GM12878 (cell line): ENCODE data around the gene PGAP3. TPM values are rescaled to one million over a fixed set of nuclear protein-coding genes. Genes with fewer than 3 reads are reported as not detected.

Experiments used
- ATAC-seq: fragments of 200-7000 bp; cut with Tn5 transposase; 3 replicates; pipeline ENCODE4 v1.9.1; 2020; ENCODE audit warnings: mild to moderate bottlenecking, moderate library complexity
- BruUV-seq: library from RNA; stranded (reverse); fragments of 400-500 nt; replicated peaks from 2 replicates; lab custom pipeline; 2021; lab: Mats Ljungman, UMichigan
- CTCF ChIA-PET: fragments of 300-600 bp; sonication (Branson Sonifier 250); formaldehyde crosslinking; extraction: SDS; loops from one replicate; lab custom pipeline; 2021; ENCODE audit warnings: inconsistent platforms; lab: Yijun Ruan, JAX
- POLR2A ChIA-PET: fragments of 350-600 bp; formaldehyde crosslinking; extraction: SDS; loops from one replicate; lab custom pipeline; 2021; ENCODE audit warnings: inconsistent platforms; lab: Charles Lee
- RAD21 ChIA-PET: fragments of 300-600 bp; sonication (Branson Sonifier 250); formaldehyde crosslinking; loops from one replicate; lab custom pipeline; 2023; ENCODE audit warnings: antibody characterized with exemption; ENCODE audit not compliant: unreplicated experiment; lab: Charles Lee
- SMC1A ChIA-PET: fragments of 300-600 bp; sonication (Branson Sonifier 250); formaldehyde crosslinking; loops from one replicate; lab custom pipeline; 2023; ENCODE audit not compliant: unreplicated experiment, uncharacterized antibody; lab: Charles Lee
- DNase-seq: peaks from one replicate; pipeline ENCODE4 v3.0.0-alpha.2; 2011; ENCODE audit warnings: low read depth, low spot score
- FAIRE-seq: peaks from 3 replicates; lab custom pipeline; 2011; peaks lifted over from hg19 to GRCh38; lab: Jason Lieb, UNC
- H2AFZ ChIP-seq: 2 replicates; pipeline ENCODE4 v1.6.0; 2011; ENCODE audit warnings: low read depth, low read length, control low read depth; ENCODE audit not compliant: control insufficient read depth
- H3K27ac ChIP-seq: 2 replicates; pipeline ENCODE4 v1.5.1; 2011; ENCODE audit warnings: control low read depth; ENCODE audit not compliant: control insufficient read depth, insufficient read depth
- H3K27me3 ChIP-seq, 2 experiments: replicated peaks in 1 of 2; 2 replicates each; pipeline versions ENCODE4 v1.6.0 to v1.6.1; 2011; ENCODE audit warnings: low read length in 1 of 2; ENCODE audit not compliant: control insufficient read depth in 2 of 2, insufficient read depth in 2 of 2
- H3K36me3 ChIP-seq, 2 experiments: 2 replicates each; pipeline ENCODE4 v1.5.1; 2011; ENCODE audit warnings: low read length in 1 of 2; ENCODE audit not compliant: control insufficient read depth in 2 of 2, insufficient read depth in 2 of 2
- H3K4me1 ChIP-seq: 2 replicates; pipeline ENCODE4 v1.6.1; 2011; ENCODE audit warnings: mild to moderate bottlenecking, low read length, moderate library complexity, mixed read lengths; ENCODE audit not compliant: control insufficient read depth, insufficient read depth
- H3K4me2 ChIP-seq: 2 replicates; pipeline ENCODE4 v1.6.0; 2011; ENCODE audit warnings: control low read depth; ENCODE audit not compliant: control insufficient read depth, insufficient read depth
- H3K4me3 ChIP-seq: fragments of 200-600 bp; sonication (generic); 2 replicates; pipeline ENCODE4 v1.5.1; 2016
- H3K79me2 ChIP-seq: 2 replicates; pipeline ENCODE4 v1.6.0; 2011; ENCODE audit warnings: low read length; ENCODE audit not compliant: control insufficient read depth, insufficient read depth
- H3K9ac ChIP-seq: 2 replicates; pipeline ENCODE4 v1.8.0; 2011; ENCODE audit warnings: low read length, control low read depth, mixed read lengths; ENCODE audit not compliant: control insufficient read depth, insufficient read depth
- H3K9me3 ChIP-seq: replicated peaks from 3 replicates; pipeline ENCODE4 v1.5.1; 2011; ENCODE audit warnings: mild to moderate bottlenecking, low read length; ENCODE audit not compliant: control insufficient read depth, insufficient read depth
- H4K20me1 ChIP-seq: 2 replicates; pipeline ENCODE4 v1.6.0; 2011; ENCODE audit not compliant: control insufficient read depth, insufficient read depth
- CREB1 ChIP-seq: IDR thresholded peaks from 2 replicates; pipeline ENCODE4 v1.6.1; 2012; ENCODE audit warnings: low read depth, mild to moderate bottlenecking, inconsistent platforms
- FOXM1 ChIP-seq: IDR thresholded peaks from 2 replicates; pipeline ENCODE4 v1.6.1; 2012; ENCODE audit warnings: low read depth, mild to moderate bottlenecking, inconsistent platforms, low read length, moderate library complexity
- HDAC2 ChIP-seq: fragments of 200-600 bp; sonication (generic); IDR thresholded peaks from 2 replicates; pipeline ENCODE4 v1.6.1; 2017
- IKZF2 ChIP-seq, 2 experiments: fragments of 450-650 bp; IDR thresholded peaks; 2 replicates each; pipeline ENCODE4 v1.6.1; 2017; ENCODE audit warnings: mild to moderate bottlenecking in 2 of 2, moderate library complexity in 2 of 2
- JUND ChIP-seq: IDR thresholded peaks from 2 replicates; pipeline ENCODE4 v1.6.1; 2012; ENCODE audit warnings: low read depth, mild to moderate bottlenecking, low read length, improper control_type of control experiment, moderate library complexity
- KDM1A ChIP-seq: fragments of 200-600 bp; sonication (generic); IDR thresholded peaks from 2 replicates; pipeline ENCODE4 v1.6.1; 2016; ENCODE audit warnings: borderline replicate concordance
- MTA2 ChIP-seq: fragments of 450-650 bp; IDR thresholded peaks from 2 replicates; pipeline ENCODE4 v1.6.1; 2016; ENCODE audit warnings: low read depth, mild to moderate bottlenecking, moderate library complexity
- POLR2AphosphoS2 ChIP-seq: IDR thresholded peaks from 2 replicates; pipeline ENCODE4 v1.6.1; 2011; ENCODE audit warnings: low read depth, mild to moderate bottlenecking, low read length, improper control_type of control experiment, moderate library complexity
- TARDBP ChIP-seq: IDR thresholded peaks from 2 replicates; pipeline ENCODE4 v1.6.1; 2016; ENCODE audit warnings: borderline replicate concordance
- TCF3 ChIP-seq: IDR thresholded peaks from 2 replicates; pipeline ENCODE4 v1.6.1; 2012; ENCODE audit warnings: low read depth, mild to moderate bottlenecking, low read length, borderline replicate concordance; ENCODE audit not compliant: insufficient read depth
- ZNF24 ChIP-seq: fragments of 450-650 bp; IDR thresholded peaks from 2 replicates; pipeline ENCODE4 v1.6.1; 2017; ENCODE audit warnings: antibody characterized with exemption, mild to moderate bottlenecking
- ZNF592 ChIP-seq: fragments of 450-650 bp; IDR thresholded peaks from 2 replicates; pipeline ENCODE4 v1.6.1; 2017; ENCODE audit warnings: mild to moderate bottlenecking, moderate library complexity
- WGBS: methylation state at CpG from one replicate; pipeline ENCODE4 v1.1.6; 2016; ENCODE audit warnings: low lambda C conversion rate; ENCODE audit not compliant: insufficient replicate concordance, insufficient coverage; ENCODE audit errors: missing lambda C conversion rate; 5-methylcytosine and 5-hydroxymethylcytosine counted together
- in situ Hi-C: fragments of 300-500 bp; cut with MboI; formaldehyde crosslinking; loops from 9 replicates; pipeline ENCODE4 v1.14.3; 2018; ENCODE audit warnings: mixed read lengths
- intact Hi-C: fragments of 100-400 bp; cut with micrococcal nuclease; formaldehyde crosslinking; loops from one replicate; pipeline ENCODE4 v1.14.2; 2022; ENCODE audit not compliant: unreplicated experiment
- polyA plus RNA-seq, 11 experiments: library from polyadenylated mRNA; depleted of rRNA in 4 of 11; unstranded in 6 of 11; stranded (reverse) in 5 of 11; fragments of >200 nt; fragmentation: Nextera tagmentation in 4 of 11; fragmentation: Illumina TruSeq in 1 of 11; extraction: Ambion mirVana in 4 of 11; extraction: Trizol in 1 of 11; gene quantifications; 1 replicate in 1 of 11; 2 replicates in 10 of 11; pipeline versions ENCODE4 v1.2.1 to v1.2.3, GENCODE V29; 2011 to 2016; ENCODE audit warnings: inconsistent platforms in 2 of 11, missing spikeins in 2 of 11, low read depth in 1 of 11
- total RNA-seq, 4 experiments: library from RNA; depleted of rRNA in 3 of 4; stranded (reverse); fragments of >200 nt in 3 of 4; fragmentation: Illumina TruSeq in 1 of 4; extraction: Trizol in 1 of 4; gene quantifications; 2 replicates each; pipeline versions ENCODE4 v1.2.1 to v1.2.3, GENCODE V29; 2013 to 2021

PGAP3 gene
- total and polyA plus RNA-seq, 10 of the 15 experiments (the other 5 are each of a cell fraction or from before 2014, with no cell fraction given), result 0.21 to 10.0 (median 5.3) TPM

GRCh38 chr17:39727556-39727955 is 39.7 kb upstream of the PGAP3 start:
- Histone ChIP-seq H3K9ac (no peak overlapping the region), H3K36me3 (0 out of 4 replicates have a peak, but pooled peaks cover 0 to 3% of the 10 kb centered on the region in 2 experiments), H3K4me2 (no peak overlapping the region), H2AFZ (no peak overlapping the region), H3K4me1 (peaks cover 3% of the 10 kb centered on the region; the same call in 1 of the 2 replicates), H3K4me3 (no peak overlapping the region), H3K79me2 (peaks cover 7% of the 10 kb centered on the region), H3K27ac (no peak overlapping the region), H3K27me3 (no peaks in the 10 kb centered on the region), H4K20me1 (no peaks in the 10 kb centered on the region), H3K9me3 (no peaks in the 10 kb centered on the region)
- ATAC-seq (no peak), DNase-seq (no peak), FAIRE-seq (no peak)
- in situ Hi-C loops (no loop called here), intact Hi-C loops (no loop called here)
- TF ChIP-seq POLR2AphosphoS2, result no peak
- TF ChIP-seq CREB1, result no peak
- no peak for TF ChIP-seq KDM1A
- no peak for TF ChIP-seq JUND
- TF ChIP-seq TARDBP, result no peak
- no peak for TF ChIP-seq IKZF2 (IDR thresholded peaks at IDR 0.05)
- TF ChIP-seq FOXM1, result no peak
- no peak for TF ChIP-seq TCF3
- no peak for TF ChIP-seq ZNF592
- TF ChIP-seq HDAC2, result no peak
- no peak for TF ChIP-seq ZNF24
- no peak for TF ChIP-seq MTA2
- 76% methylated on average over 10 of the region's 10 CpGs for WGBS
- POLR2A ChIA-PET, result no interaction called here
- RAD21 ChIA-PET, result no interaction called here
- CTCF ChIA-PET, result interaction anchor here (5.6 kb wide), 1 partner anchor 74 kb away, joined by 53 read pairs; no protein-coding TSS in a partner anchor
- BruUV-seq, result no TSS peak
- SMC1A ChIA-PET, result no interaction called here
